GM21723 (cell line): ENCODE data around the gene UMODL1.
"Not testable (repeated sequence)": the region's sequence is repeated elsewhere in the genome, so short reads cannot be mapped to it uniquely, and the experiment has no call there.

ENCODE experiments used
- ATAC-seq: cut with Tn5 transposase; IDR thresholded peaks from one replicate; pipeline ENCODE4 v1.9.1; 2021; ENCODE audit warnings: mild to moderate bottlenecking, moderate library complexity; ENCODE audit not compliant: unreplicated experiment

Gene UMODL1

DNA sequence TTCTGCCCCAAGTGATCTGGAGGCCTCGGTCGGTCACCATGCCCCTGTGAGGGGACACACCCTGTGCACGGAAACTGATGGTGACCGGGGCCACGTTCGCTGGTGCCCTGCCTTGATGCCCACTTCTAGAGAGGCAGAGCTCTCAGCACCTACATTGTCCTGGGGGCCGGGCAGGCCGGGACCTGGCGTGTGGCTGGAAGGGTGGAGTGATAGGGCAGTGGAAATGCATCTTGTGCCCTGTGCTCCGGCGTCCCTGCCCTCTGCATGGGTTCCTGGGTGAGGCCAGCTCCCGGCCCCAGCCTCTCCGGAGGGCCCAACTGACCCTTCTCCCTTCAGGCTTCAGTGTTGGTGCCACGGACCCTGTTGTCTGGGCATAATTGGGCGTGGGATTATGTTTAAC, 11.0 kb upstream of the UMODL1 start:
- ATAC-seq = no peak

- ATAC-seq = peak; percentile 58
These were observed 9.7 kb upstream of the UMODL1 start for GRCh38 chr21:42061195-42061985.

- ATAC-seq = no peak
These were observed 9.2 kb upstream of the UMODL1 start for GRCh38 chr21:42061986-42062235.

GRCh38 chr21:42062236-42063022, 8.7 kb upstream of the UMODL1 start:
- peak; percentile 52 for ATAC-seq

DNA sequence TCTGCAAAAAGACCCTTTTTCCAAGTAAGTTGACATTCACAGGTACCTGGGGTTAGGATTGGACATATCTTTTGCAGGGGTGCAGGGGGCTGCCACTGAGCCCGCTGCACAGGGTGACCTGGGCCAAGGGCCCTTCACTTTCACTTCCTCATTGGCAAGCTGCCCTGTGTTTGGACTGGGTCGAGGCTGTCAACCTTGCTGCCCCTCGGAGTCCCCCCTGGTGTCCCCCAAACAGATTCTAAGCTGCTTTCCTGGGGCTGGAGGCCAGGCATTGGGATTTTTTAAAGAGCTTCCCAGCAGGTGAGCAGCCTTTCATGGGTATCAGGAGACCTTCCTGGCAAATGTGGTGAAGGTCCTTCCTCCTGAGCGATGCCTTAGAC, 7.9 kb upstream of the UMODL1 start:
- peak; percentile 25 for ATAC-seq

GRCh38 chr21:42063571-42064521, 7.3 kb upstream of the UMODL1 start:
- peak; percentile 29 for ATAC-seq

- no peak for ATAC-seq
These were observed 4.6 kb upstream of the UMODL1 start for GRCh38 chr21:42066521-42066920.

- ATAC-seq = no peak
These were observed 3.4 kb upstream of the UMODL1 start for GRCh38 chr21:42067531-42068255.

- ATAC-seq = no peak
These were observed 2.9 kb upstream of the UMODL1 start for GRCh38 chr21:42068256-42068545.

GRCh38 chr21:42068592-42068991, 2.5 kb upstream of the UMODL1 start:
- no peak for ATAC-seq

- ATAC-seq = no peak
These were observed 1.8 kb upstream of the UMODL1 start for GRCh38 chr21:42069327-42069726.

DNA sequence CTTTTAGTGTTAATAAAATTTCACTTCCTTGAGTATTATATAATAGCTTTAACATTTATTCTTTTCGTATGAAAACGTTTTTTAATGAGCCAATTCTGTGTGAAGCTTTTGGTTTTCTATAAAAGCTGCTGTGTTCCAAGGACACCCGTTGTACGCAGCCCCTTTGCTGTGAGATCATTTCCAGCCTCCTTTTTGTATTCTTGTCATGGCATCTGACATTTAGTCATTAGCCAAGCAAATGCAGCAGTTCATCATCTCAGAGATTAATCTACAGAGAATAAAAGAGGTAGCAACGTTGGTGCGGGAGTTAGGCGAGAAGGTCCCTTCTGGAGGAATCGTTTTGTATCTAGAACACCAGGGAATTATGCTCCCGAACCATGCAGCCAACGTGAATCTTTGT, 1.3 kb upstream of the UMODL1 start:
- ATAC-seq = no peak

DNA sequence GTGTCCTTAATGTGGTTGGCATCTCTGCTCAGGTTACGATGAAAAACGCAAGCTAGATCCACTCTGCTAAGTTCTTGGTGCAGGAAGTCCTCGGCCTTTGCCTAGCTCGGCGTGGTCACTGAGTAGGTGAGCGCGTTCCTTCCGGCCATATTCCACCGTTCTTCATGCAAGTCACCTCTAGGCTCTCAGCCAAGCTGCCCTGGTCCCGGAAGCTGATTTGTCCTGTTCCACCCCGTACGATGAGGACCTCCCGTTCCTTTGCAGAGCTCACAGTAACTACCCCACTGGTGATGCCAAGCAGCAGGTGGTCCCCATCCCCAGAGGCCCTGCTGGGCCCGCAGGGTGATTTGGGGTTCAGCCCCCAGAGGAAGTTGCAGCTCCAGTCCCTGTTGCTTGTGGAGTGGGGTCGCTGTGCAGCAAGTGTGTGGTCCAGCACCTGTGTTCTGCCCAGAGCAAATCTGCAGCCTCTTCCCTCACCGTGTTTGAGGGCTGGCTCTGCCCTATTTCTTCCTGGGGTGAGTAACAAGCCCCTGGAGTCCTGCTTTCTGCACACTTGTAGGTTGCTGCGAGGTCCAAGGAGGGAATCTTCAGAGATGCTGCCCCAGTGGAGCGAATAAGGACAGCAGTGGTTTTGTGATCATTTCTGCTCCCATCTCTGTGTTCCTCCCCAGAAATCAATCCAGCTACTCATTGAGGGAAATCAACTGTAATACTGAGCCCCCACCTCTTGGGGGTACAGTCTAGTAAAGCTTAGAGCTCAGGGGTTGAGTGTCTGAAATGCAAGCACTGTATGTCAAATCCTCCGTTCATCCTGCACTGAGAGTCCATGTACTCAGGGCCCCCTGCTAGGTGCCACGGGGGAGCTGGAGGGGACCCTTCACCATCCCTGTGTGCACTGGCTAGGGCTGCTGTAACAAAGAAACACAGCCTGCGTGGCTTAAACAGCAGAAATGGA, 2.3 kb downstream of the UMODL1 start:
- ATAC-seq = no peak

DNA sequence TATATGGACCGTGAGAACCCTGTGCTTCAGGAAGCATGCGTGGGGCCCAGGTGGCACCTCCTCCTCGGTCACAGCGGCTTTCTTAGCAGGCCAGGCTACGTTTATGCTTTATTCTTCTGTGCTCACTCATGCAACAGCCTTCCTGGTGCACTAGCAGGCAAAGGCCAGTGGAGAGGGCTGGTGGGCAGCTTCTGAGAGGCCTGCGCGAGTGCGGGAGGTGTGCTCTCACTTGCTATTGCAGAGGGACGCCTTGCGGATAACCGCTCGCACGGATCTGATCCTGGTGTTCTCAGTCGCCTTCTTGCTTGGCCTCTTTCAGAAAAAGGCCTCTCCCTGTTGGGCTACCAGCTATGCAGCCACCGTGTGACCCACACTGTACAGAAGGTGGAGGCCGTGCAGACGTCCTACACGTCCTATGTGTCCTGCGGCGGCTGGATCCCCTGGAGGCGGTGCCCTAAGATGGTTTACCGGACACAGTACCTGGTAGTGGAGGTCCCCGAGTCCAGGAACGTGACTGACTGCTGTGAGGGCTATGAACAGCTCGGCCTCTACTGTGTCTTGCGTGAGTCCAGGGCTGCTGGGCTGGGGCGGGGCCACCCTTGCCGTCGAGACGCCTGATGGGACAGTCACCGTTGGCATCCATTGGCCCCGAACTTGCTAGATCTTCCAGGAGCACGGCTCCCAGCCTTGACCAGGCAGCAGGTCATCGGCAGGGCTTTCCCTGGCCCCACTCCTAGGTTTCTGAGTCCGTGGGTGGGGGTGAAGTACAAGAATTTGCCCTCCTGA, 4.8 kb downstream of the UMODL1 start:
- no peak for ATAC-seq

DNA sequence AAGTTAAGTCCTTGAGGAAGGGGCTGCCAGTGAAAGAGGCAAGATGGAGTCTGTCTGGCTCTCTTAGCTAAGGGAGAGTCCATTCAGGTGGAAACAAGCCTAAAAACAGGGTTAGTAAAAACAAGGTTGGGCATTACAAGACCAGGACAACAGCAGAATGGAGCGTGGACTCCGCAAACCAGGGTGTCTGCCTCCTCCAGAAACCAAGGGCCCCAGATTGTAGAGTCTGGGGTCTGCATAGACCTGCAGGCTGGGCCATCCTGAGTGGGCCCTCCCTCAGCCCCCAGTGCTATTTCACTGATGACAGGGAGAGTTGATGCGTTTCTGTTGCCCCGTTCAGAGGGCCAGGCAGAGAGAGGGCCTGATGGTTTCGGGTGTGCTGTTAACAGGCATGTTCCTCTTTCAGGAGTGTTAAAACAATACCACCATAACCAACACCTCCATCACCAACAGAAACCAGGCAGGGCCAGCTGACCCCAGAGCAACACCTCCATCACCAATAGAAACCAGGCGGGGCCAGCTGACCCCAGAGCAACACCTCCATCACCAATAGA, 6.6 kb downstream of the UMODL1 start:
- ATAC-seq = peak; percentile 83

DNA sequence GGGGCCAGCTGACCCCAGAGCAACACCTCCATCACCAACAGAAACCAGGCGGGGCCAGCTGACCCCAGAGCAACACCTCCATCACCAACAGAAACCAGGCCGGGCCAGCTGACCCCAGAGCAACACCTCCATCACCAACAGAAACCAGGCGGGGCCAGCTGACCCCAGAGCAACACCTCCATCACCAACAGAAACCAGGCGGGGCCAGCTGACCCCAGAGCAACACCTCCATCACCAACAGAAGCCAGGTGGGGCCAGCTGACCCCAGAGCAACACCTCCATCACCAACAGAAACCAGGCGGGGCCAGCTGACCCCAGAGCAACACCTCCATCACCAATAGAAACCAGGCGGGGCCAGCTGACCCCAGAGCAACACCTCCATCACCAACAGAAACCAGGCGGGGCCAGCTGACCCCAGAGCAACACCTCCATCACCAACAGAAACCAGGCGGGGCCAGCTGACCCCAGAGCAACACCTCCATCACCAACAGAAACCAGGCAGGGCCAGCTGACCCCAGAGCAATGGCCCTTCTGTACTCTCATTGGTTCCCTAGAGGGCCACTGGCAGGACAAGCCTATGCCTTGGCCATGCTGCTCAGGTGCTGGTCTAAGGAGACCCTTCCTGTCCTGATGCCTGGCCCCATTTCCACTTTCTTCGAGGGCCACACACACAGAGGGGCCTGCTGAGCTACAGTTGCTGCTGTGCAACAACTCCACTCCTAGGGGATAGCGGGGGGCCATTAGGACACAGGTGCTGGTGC, 7.3 kb downstream of the UMODL1 start:
- ATAC-seq = not testable (repeated sequence)

GRCh38 chr21:42079008-42079938, 8.2 kb downstream of the UMODL1 start:
- ATAC-seq = no peak
